PFSK-1 (cell line): ENCODE results near the gene RABGAP1.

Experiments
- SIN3A ChIP-seq: IDR thresholded peaks from 2 replicates; pipeline ENCODE4 v1.6.1; 2012; ENCODE audit warnings: mild to moderate bottlenecking, low read length, moderate library complexity, borderline replicate concordance; ENCODE audit not compliant: insufficient read depth
- TAF1 ChIP-seq: IDR thresholded peaks from 2 replicates; pipeline ENCODE4 v1.6.1; 2012; ENCODE audit warnings: low read length, control low read depth, borderline replicate concordance; ENCODE audit not compliant: insufficient read depth

- no peak for TF ChIP-seq TAF1
- TF ChIP-seq SIN3A: no peak
Observed at GRCh38 chr9:122904466-122904822, 36.4 kb upstream of the RABGAP1 start.
